Measurements from ENCODE around the gene JPH2.

JPH2 gene

DNA sequence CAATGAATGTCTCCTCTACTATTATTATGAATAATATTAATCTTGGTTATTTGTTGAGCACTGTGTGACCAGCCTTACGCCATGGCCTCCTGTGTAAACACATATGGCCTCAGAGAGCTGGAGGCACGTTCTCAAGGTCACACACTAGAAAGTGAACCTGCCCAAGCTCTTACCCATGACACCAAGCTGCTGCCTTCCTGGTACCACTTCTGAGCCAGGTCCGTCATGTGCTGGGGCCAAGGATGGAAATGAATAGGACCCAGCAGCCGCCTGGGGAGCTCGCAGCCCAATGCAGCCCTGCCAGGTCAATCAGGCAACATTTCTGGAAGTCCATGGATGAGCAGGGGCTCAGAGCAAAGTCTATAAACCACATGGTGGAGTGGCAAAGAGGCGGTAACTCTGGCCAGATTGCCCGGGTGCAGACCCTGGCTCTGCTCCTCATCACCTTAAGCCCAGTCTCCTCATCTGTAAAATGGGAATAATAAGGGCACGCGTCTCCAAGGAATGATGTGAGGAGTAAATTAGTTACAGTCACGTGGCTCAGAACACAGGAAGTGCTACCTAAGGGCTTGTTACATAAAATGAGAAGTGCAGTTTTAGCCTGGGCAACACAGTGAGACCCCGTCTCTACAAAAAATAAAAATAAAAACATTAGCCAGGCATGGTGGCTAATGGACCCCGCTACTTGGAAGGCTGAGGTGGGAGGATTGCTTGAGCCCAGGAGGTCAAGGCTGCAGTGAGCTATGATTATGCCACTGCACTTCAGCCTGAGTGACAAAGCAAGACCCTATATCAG lies 61.5 kb downstream of the JPH2 start:
- no peak for DNase-seq (ENCODE audit: low spot score)

DNA sequence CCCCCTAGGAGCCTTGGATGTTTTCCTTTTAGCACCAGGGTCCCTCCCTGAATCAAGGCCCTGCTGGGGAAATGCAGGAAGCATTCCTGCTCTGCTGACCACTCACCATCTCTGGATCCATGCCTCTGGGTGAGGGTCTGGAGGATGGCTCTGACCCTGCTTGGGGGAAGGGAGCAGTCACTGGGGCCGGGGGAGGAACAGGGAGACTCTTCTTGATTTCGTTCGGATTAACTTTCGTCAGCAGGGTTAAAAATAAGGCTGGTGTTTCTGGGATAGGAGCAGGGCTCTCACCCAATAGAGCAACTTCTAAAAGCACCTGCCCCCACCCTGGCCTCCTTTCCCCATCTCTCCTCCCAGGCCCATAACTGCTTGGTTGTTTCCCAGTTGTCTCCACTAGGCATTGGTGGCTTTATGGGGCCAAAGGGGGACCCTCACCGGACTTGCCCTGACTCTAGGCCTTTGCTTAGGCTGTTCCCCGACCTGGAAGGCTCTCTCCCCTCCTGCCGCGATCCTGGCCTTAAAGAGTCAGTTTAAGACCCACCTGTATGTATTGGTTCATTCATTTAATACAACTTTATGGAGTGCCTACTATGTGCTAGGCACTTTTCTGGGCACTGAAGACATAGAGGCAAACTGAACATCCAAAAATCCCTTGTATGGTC lies 63.0 kb downstream of the JPH2 start:
- DNase-seq (ENCODE audit: low spot score), result no peak

DNA sequence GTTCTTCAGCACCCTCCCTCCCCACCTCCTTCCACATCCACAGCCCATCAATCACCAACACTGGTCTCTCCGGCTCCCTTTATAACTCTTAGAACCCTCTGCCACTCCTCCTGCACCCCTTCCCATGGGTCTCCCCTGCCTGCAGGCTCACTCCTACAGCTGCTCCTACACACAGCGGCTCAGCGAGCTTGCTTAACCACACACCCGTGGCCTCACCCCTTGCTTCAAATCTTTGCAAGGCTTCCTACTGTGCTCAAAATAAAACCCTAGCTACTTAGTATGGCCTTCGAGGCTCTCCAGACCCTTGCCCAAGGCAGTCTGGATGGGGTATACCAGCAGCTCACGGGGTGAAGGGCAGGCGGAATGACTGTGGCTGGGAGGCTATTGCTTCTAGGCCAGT lies 63.7 kb downstream of the JPH2 start:
- DNase-seq (ENCODE audit: low spot score), result no peak

DNA sequence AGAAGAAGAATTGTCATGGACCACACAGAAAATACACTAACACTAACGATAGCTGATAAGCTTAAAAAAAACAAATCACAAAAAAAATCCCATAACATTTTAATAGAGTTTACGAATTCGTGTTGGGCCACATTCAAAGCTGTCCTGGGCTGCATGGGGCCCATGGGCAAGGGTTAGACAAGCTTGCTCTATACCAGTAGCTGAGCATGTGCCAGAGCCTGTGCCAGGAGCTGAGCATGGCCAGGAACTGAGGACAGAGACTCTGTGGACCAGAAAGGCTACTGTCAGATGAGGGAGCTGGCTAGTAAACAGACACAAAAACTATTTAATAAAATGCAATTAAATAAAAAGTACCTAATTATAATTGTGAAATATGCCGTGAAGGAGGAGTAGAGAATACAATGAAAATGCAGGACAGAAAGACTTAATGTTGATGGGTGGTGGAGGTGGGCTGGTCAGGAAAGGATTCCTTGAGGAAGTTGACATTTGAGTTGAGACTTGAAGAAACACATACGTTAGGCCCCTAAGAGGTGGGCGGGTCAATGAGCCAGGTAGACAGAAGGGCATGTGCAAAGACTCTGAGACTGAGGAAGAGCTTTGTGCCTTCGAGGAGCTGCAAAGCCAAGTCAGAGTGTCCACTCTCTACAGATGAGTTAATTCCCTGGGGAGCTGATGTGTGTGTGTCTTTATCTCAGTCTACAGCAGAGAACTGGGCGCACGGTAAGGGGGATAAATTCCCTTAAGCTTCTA lies 66.1 kb downstream of the JPH2 start:
- no peak for DNase-seq (ENCODE audit: low spot score)

GRCh38 chr20:44118185-44119033 lies 68.6 kb downstream of the JPH2 start:
- DNase-seq (ENCODE audit: low spot score), result no peak

- no peak for DNase-seq (ENCODE audit: low spot score)
Measured at GRCh38 chr20:44117296-44118184, 69.4 kb downstream of the JPH2 start.

- peak; percentile 4 for DNase-seq (ENCODE audit: low spot score)
Measured at GRCh38 chr20:44115762-44116644, 71.0 kb downstream of the JPH2 start.

- DNase-seq (ENCODE audit: low spot score), result no peak
Measured at GRCh38 chr20:44115181-44115580, 71.8 kb downstream of the JPH2 start.

DNA sequence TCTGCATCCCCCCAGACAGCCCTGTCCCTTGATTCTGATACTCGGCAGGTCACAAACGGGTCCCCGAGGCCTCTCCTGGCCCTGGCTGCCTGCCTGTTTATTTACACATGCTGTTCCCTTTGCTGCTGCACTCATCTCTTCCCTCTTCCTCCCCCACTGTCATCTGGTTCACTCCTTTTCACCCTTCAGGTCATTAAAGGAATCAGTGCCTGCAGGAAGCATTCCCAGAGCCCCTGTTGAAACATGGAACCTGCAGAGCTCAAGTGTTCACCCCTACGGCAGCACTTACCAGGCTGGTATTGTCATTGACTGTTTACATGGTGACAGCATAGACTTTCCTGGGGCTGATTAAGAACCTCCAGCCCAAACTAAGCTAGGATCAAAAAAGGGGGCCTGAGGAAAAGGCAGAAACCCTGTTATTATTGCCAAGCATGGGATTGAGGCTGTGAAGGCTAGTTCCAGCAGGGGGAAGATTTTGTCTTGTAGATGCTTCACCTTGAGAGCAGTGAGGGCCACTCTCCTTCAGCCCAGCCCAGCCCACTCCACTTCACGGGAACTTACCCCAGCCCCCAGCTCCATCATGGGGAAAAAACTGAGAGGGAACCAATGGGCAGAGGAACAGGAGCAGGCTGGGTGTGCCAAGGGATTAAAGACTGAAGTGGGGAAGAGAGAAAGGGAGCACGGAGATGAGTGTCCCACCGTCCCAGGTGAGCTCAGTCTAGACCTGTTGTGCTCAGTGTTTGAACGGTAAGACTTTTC lies 73.2 kb downstream of the JPH2 start:
- DNase-seq (ENCODE audit: low spot score), result no peak

DNA sequence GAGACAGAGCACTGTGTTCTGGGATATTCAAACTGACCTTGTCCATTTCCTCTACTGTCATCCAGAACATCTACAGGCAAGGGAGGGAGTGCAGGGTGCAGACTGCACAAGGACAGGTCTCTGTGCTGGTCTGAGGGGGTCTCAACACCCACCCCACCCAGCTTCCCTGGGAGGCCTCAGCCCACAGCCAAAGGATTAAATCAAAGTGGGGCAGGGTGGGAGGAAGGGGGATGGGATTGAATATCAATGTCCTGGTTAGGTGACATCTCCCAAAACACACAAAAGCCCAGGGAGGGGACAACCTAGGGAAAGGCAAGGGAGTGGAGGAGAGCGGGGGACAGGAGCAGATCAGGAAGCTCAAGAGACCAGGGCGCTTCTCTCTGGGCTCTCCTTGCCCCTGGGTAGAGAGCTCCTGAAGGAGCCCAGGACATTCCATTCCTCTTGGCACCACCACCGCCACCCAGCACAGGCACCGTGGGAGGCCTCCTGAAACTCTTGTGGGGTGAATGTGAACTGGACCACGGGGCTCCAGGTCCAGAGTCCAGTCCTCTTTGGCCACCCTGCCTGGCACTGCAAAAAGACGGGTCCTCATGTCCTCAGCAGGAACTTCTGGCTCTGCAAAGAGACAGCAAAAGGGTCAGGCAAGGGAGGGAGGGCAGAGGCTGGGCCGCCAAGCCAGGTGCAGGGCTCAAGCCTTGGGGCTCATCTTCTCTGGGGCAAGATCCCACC lies 73.9 kb downstream of the JPH2 start:
- DNase-seq (ENCODE audit: low spot score), result no peak

GRCh38 chr20:44112456-44112855 lies 74.5 kb downstream of the JPH2 start:
- DNase-seq (ENCODE audit: low spot score), result no peak

DNA sequence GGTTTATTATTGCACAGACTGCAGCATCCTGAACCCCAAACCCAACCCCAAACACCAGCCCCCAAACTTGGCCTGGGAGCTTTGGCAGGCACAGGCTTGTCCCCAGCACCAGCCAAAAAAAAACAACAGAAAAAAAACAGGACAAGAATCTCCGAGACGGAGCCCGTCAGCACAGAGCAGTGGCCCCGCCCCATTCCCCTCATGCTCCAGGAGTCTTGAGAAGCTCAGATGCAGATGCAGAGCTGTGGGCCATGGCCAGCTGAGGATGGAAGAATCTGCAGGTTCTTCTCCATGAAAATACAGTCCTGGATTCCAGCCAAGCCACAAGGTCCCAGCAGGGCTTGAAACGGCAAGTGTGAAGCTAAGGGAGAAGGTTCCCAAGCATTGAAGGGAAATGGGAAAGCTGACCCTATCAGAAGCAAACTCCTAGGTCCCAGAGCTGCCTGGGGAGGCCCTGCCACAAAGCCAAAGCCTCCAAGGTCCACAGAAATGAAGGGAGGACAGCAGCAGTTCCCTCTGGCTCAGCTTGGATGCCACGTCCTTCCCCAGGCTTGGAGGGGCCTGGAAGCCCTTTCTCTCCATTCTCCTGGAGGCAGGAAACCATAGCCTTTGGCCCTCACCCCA lies 75.2 kb downstream of the JPH2 start:
- no peak for DNase-seq (ENCODE audit: low spot score)

DNA sequence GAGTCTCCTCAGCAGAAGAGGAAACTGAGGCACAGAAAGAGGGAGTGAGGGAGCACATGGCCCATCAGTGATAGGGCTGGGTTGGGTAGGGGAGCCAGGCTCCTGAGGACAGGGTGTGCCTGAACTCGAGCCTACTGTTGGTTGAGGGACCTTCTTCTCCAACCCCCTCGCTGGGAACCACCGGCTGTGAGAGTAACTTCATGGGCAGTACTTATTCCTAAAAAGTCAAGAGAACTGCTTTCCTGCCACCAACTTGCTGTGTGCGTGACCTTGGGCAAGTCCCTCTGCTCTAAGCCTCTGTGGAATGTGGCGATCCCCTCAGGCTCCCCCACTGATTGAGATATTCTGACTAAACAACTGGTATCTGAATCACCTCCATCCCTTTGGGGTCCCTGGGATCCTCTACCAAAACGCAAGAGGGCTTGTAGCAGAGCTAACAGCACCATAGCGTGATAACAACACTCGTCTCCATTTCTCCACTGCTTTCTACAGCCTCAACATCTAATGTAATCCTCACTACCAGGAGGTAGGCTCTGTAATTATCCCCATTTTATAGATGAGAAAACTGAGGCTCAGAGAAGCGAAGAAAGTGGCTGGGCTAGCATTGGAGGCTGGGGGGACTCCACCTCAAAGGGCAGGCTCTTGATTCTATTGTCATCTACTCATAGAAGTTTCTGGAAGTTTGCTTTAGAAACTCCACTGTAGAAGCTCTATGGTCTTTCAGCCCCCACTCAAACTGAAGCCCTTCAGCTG lies 76.0 kb downstream of the JPH2 start:
- no peak for DNase-seq (ENCODE audit: low spot score)

DNA sequence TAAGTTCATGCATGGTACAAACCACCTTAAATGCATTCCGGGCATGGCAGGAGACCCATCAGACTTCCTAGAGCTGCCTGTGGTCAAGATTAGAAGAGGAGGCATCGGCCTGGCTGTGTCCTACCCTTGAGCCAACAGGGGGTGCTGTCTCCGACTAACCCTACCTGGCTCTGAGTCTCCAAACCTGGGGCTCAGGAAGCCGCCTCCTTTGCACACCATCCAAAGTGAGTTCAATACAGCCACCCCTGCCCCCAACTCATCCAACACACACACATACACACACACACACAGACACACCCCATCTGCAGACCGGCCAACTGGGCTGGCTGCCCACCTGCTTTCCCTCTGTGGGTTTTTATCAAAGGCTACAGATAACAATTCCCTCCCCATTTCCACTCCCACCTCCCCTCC lies 77.0 kb downstream of the JPH2 start:
- no peak for DNase-seq (ENCODE audit: low spot score)

- DNase-seq (ENCODE audit: low spot score), result no peak
Measured at GRCh38 chr20:44106615-44107014, 80.4 kb downstream of the JPH2 start.

GRCh38 chr20:44104798-44105517 lies 82.0 kb downstream of the JPH2 start:
- DNase-seq (ENCODE audit: low spot score), result no peak

DNA sequence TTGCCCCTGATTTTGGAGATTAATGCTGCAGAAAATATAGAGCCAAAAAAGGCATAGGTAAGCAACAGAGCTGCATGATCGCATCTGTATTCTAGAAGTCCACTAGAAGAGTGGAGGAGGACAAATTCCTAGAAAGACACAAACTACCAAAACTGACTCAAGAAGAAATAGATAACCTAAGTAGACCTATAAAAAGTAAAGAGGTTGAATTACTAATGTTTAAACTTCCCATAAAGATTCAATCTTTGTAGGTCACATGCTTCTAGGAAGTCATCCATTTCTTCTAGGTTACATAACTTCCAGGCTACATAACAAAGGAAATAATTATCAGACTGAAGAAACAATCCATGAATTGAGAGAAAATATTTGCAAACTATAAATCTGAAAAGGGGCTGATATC lies 84.4 kb downstream of the JPH2 start:
- no peak for DNase-seq (ENCODE audit: low spot score)
